Amniotic stem cell (primary cell): ENCODE data around the gene FZR1.

ENCODE experiments used
- DNase-seq: peaks from one replicate; lab custom pipeline; 2025; lab: John Stamatoyannopoulos, UW

The FZR1 gene

DNA sequence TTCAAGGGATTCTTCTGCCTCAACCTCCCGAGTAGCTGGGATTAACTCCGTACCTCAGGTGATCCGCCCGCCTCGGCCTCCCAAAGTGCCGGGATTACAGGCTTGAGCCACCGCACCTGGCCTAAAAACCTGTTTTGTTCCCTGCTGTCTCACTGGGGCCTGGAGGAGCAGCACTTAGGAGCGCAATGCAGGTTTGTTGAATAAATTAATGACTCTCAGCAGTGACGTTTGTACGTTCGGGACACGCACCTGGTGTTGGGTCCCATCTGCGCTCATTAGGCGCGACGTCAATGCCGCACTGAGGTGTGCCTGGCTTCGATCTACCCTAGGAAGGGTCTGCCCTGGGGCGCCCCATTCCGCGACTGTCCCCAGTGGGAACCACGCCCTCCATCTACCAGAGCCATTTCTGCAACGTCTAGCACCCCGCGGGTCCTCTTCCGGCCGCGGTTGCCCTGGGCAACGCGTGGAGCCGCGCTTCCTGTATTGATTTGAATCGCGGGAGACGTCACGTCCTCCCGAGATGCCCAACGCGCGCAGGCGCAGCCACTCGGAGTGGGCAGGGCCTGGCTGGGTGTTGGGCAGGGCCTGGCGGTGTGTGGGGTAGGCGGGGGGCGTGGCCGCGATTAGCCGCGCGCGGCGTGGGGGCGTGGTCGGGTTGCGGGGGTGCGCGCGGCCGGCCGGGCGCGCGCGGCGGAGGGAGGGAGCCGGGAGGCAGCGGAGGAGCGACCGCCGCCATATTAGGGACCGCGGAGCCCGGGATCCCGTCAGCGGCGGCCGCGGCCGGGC lies at the start of gene FZR1:
Gene FZR1, plus strand, starts transcription at position 714 of the 786 bp plus-strand sequence. CDS start 16,679 bp downstream, outside the sequence.
- DNase-seq, result peak; percentile 93

- DNase-seq, result no peak
Measured at GRCh38 chr19:3456925-3457527, 49.1 kb upstream of the FZR1 start.

- no peak for DNase-seq
Measured at GRCh38 chr19:3457528-3458228, 48.4 kb upstream of the FZR1 start.

DNA sequence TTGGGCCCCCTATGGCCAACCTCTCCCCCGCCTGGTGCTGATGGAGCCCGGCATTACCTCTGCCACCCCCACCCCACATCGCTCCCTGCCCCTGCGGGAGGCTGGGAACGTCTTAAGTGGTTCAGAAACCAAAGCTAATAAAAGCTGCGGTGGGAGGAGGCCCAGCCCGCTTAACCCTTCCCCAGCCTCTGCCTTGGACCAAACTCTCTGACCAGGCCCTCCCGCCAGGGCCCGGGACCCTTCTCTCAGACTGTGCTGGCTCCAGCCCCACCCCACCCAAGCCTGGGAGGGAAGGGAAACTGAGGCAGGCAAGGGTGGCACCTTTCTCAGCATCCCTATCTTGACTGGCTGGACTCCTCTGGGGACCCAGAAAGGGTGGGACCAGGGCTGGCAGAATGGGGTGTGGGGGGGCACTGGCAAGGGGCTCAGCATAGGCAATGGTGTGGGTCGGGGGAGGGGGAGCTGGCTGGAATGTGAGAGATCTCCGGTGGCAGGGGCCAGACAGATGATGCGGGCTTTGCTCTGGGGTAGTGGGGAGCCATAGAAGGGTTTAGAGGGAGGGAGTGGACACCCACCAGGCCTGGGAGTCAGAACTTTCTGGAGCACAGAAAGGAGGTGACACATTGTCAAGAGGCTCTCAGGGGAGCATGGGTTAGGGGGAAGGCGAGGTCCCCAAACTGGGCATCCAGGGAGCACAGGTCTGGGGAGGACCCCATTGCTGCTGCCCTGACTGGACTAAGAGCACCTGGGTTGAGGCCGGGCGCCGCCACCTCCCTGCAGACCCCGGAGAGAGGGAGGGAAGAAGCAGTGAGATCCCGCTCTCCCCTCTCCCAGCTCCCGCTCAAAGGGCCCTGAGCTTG lies 47.7 kb upstream of the FZR1 start:
- DNase-seq, result no peak

- DNase-seq, result peak; percentile 14
Measured at GRCh38 chr19:3459089-3459881, 46.8 kb upstream of the FZR1 start.

DNA sequence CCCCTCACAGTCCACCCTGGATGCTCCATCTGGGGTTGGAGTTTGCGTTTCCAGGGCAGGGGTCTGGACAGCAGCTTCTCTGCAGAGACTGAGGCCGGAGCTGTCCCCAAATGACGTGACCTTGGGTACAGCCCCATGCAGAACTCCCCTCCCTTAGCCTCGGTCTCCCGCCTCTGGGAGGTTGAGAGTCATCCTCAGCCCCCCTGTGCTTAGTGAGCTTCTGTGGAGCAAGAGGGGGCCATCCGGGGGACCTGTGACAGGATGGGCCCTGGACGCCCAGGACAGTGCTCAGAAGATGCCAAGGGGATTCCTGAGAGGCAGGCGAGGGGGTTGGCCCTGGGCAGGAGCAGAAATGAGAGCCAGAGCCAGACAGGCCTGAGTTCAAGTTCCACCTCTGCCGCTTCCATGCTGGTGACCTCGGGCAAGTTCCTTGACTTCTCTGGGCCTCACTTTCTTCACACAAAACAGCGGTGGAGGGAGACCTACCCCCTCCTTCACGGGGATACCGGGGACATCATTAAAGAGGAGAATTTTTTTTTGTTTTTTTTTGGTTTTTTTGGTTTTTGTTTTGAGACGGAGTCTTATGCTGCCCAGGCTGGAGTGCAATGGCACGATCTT lies 46.0 kb upstream of the FZR1 start:
- no peak for DNase-seq

DNA sequence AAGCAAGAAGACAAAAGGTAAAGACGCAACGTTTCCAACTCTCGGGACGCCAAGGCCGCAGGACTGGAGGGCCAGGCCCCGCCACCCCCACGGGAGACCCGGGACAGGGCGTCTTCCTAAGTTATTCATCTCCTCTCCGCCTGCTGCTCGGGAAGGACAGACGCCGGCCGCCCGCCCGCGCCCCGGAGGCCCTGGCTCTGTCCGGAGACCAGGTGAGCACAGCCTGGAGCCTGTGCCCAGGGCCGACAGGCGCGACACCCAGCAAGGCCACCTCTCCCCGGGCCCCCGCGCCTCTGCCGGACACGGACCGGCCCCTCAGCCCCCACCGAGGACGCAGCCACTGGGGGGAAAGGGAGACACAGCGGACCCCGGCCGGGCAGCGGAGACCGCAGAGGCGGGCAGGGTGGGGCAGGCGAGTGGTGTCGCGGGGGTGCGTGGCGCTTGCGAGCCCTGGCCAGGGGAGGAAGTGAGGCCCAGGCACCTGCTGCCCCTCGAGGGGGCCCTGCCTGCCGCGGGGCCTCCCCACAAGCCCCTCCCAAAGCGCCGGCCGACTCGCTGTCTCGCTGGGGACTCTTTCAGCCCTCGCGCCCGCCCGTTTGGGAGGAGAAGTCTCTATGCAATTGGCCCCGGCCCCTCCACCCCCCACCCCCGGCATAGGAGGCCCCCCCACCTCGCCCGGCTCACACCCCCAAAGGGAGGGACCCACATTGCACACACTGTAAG lies 43.0 kb upstream of the FZR1 start:
- DNase-seq, result no peak

DNA sequence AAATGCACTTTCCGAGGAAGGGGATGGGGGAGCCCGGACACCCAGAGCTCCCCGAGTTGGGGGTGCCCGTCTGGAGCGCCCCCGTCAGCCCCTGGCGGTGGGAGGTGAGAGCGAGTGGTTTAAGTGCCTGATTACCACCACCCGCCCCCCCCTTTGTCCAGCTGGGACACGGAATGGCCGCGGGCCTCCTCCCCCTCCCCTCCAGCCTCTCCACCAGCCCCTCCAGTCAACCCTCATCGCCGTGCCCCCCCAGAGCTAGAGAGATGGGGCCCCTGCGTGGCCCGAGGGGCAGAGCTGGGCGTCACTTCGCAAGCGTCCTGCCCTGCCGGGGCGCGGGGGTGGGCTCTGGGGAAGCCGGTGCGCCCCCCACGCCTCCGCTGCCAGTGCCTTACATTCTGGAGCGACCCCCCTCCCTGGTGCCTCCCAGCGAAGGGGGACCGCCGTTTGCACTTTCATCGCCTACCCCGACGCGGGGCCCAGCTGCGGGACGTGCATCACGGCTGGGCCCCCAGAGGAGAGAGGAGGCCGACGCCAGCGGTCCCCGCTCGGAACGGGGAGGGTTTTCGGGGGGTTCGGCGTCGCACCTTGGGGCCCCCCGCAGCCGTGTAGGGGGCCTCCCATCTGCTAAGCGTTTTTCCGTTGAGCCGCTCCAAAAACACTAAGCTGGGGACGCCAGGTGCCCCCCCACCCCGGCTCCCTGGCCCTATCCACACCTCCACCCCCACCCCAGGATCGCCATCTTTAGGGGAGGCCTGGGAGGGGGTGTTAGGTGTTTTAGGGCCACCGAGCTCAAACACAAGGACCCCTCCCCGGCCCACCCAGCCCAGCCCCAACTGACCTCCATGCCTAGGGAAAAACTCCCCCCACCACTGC lies 42.2 kb upstream of the FZR1 start:
- DNase-seq, result no peak

DNA sequence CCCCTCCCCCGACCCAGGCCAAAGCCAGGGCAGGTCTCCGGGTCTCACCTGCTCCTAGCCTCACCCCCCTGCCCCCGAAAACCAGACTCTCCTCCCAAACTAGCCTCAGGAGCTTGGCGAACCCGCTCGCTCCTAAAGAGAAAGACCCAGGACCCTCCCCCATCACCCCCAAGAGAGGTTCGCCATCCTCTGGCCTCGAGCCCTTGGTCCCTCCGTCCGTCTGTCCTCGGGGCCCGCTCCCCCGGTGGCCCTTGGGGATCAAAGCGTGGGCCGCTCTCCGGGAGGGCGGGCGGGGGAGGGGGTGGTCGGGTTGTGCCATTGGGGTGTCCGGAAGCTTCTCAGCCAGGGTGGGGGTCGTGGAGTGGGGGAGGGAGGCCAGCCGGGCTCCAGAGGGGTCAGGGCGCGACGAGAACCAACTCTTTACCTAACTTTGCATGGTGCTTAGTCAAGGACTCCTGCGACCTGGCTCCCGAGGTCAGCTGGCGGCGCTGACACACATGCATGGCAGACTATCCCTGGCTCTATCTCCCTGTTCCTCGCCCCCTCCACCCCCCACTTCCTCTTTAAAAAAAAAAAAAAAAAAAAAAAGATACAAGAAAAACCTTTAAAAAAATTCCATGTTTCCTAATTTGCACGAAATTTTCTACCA lies 41.4 kb upstream of the FZR1 start:
- no peak for DNase-seq

- no peak for DNase-seq
Measured at GRCh38 chr19:3465552-3465951, 40.6 kb upstream of the FZR1 start.

DNA sequence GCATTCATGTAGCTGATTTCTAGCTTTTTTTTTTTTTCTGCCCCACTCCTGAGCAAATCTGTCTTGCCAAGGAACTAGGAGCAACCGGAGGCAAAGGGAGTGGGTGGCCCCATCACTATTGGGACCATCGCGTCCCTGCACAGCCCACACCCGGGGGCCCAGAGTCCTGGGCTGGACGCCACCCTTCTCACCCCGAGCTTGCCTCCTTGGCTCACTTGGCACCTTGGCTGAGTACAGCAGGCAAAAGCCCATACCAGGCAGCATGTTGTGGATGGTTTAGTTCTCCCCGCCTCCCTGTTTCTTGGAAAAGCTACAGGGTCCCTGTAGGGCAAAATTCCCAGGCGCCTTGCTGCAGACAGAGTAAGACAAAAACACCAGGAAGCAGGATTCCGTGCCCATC lies 39.5 kb upstream of the FZR1 start:
- DNase-seq, result no peak

DNA sequence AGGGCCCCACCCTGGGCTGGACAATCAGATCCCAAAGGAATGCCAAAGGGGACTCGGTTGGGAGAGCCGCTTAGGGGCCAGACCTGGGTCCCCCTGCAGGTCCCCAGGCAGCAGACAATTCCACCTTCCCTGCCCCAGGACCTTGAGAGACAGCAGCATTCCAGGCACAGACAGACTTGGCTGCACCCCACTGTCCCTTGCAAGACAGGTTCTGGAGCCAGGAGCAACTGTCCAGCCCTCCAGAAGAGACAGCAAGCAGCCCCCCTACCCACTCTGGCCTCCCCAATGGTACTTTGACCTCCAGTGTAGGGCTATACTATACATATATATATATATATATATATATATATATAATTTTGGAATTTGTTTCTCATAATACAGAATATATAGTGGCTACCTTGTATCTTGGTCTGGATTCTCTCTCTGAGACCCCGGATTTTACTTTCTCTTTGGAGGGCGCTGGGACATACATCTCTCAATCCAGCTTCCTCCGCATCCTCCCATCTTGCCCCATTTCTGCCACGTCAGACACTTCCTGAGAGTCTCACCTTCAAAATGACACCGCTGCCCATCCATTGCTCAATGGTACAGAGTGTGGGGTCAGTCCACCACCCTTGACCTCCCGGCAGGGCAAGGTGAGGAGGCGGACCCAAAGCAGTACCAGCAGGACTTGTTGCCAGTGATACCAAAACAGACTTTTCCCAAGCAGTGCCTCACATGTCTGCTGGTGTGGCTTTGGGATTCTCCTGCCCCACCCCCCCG lies 38.5 kb upstream of the FZR1 start:
- DNase-seq, result no peak

GRCh38 chr19:3468211-3468610 lies 37.9 kb upstream of the FZR1 start:
- DNase-seq, result no peak

- no peak for DNase-seq
Measured at GRCh38 chr19:3469638-3470499, 36.2 kb upstream of the FZR1 start.

DNA sequence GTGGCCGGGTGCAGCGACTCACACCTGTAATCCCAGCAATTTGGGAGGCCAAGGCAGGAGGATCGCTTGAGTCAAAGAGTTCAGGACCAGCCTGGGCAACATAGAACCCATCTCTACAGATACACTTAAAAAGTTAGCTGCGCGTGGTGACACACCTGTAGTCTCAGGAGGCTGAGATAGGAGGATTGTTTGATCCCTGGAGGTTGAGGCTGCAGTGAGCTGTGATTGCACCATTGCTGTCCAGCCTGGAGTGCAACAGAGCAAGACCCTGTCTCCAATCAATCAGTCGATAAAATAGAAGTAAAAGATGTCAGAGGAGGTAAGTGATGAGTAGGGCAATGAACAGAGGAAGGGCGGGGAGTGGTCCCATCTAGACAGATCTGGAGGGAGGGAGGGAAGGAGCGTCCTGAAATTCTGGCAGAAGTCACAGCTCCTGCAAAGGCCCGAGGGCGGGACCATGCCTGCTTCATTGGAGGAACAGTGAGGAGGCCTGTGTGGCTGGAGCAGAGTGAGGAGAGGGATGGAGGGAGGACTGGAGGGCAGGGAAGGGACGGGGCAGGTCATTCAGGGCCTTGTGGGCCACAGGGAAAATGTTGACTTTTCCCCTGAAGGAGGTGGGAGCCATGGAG lies 35.5 kb upstream of the FZR1 start:
- DNase-seq, result no peak

GRCh38 chr19:3471954-3472655 lies 34.0 kb upstream of the FZR1 start:
- no peak for DNase-seq
